ENCODE measurements around the gene PRR22.

Gene PRR22

GRCh38 chr19:5784581-5785147 is at the start of gene PRR22:
TSS of gene PRR22 (minus strand) at chr19:5784746. CDS start at chr19:5784660, 86 bp downstream.
- no peak for TF ChIP-seq CTCF (IDR thresholded peaks at IDR 0.05)

- TF ChIP-seq CTCF (IDR thresholded peaks at IDR 0.05): no peak
Measured at GRCh38 chr19:5832527-5833216, 48.1 kb upstream of the PRR22 start.

GRCh38 chr19:5832061-5832460 is 47.5 kb upstream of the PRR22 start:
- no peak for TF ChIP-seq CTCF (IDR thresholded peaks at IDR 0.05)

GRCh38 chr19:5831159-5831558 is 46.6 kb upstream of the PRR22 start:
- no peak for TF ChIP-seq CTCF (IDR thresholded peaks at IDR 0.05)

GRCh38 chr19:5829567-5830310 is 45.2 kb upstream of the PRR22 start:
- no peak for TF ChIP-seq CTCF (IDR thresholded peaks at IDR 0.05)

GRCh38 chr19:5828661-5829566 is 44.4 kb upstream of the PRR22 start:
- TF ChIP-seq CTCF (IDR thresholded peaks at IDR 0.05): no peak
